GM21717 (cell line): ENCODE results near the gene YWHAQ.

Source experiments
- ATAC-seq: cut with Tn5 transposase; IDR thresholded peaks from one replicate; pipeline ENCODE4 v1.9.1; 2021; ENCODE audit warnings: mild to moderate bottlenecking, moderate library complexity; ENCODE audit not compliant: unreplicated experiment

The YWHAQ gene

GRCh38 chr2:9630736-9631552, at the start of gene YWHAQ:
Gene YWHAQ (minus strand): TSS chr2:9630997. CDS start chr2:9630452, 545 bp downstream.
- ATAC-seq: peak; percentile 92

- ATAC-seq: no peak
Observed at GRCh38 chr2:9680082-9680481, 49.3 kb upstream of the YWHAQ start.

- no peak for ATAC-seq
Observed at GRCh38 chr2:9679218-9679617, 48.4 kb upstream of the YWHAQ start.

- ATAC-seq: no peak
Observed at GRCh38 chr2:9678544-9678943, 47.7 kb upstream of the YWHAQ start.

- no peak for ATAC-seq
Observed at GRCh38 chr2:9675415-9676351, 44.9 kb upstream of the YWHAQ start.

- ATAC-seq: no peak
Observed at GRCh38 chr2:9674891-9675414, 44.2 kb upstream of the YWHAQ start.

GRCh38 chr2:9673914-9674481, 43.2 kb upstream of the YWHAQ start:
- ATAC-seq: no peak

- no peak for ATAC-seq
Observed at GRCh38 chr2:9668687-9669345, 38.0 kb upstream of the YWHAQ start.

- ATAC-seq: no peak
Observed at GRCh38 chr2:9667826-9668225, 37.0 kb upstream of the YWHAQ start.

- ATAC-seq: no peak
Observed at GRCh38 chr2:9666306-9666705, 35.5 kb upstream of the YWHAQ start.

- no peak for ATAC-seq
Observed at GRCh38 chr2:9665898-9666297, 35.1 kb upstream of the YWHAQ start.

- ATAC-seq: no peak
Observed at GRCh38 chr2:9664365-9664764, 33.6 kb upstream of the YWHAQ start.

GRCh38 chr2:9663008-9663879, 32.4 kb upstream of the YWHAQ start:
- ATAC-seq: peak; percentile 64

GRCh38 chr2:9661261-9661660, 30.5 kb upstream of the YWHAQ start:
- no peak for ATAC-seq

- ATAC-seq: no peak
Observed at GRCh38 chr2:9660781-9661180, 30.0 kb upstream of the YWHAQ start.

- no peak for ATAC-seq
Observed at GRCh38 chr2:9660154-9660553, 29.4 kb upstream of the YWHAQ start.

GRCh38 chr2:9658972-9659371, 28.2 kb upstream of the YWHAQ start:
- no peak for ATAC-seq

GRCh38 chr2:9657731-9658130, 26.9 kb upstream of the YWHAQ start:
- no peak for ATAC-seq

- no peak for ATAC-seq
Observed at GRCh38 chr2:9657083-9657482, 26.3 kb upstream of the YWHAQ start.

GRCh38 chr2:9656270-9656766, 25.5 kb upstream of the YWHAQ start:
- ATAC-seq: peak; percentile 85
